Stimulated activated CD8-positive, alpha-beta memory T cell treated with anti-CD3 and anti-CD28 coated beads, Interleukin-7, amount 100 ng/mL, for 48 hours (primary cell): Measurements from ENCODE around the gene MKKS.

Experiments used
- DNase-seq, 2 donors: peaks; one replicate each; pipeline ENCODE4 v3.0.0-alpha.2; 2020; ENCODE audit warnings: low read depth in 1 of 2; ENCODE audit errors: extremely low read depth in 1 of 2

The MKKS gene

DNA sequence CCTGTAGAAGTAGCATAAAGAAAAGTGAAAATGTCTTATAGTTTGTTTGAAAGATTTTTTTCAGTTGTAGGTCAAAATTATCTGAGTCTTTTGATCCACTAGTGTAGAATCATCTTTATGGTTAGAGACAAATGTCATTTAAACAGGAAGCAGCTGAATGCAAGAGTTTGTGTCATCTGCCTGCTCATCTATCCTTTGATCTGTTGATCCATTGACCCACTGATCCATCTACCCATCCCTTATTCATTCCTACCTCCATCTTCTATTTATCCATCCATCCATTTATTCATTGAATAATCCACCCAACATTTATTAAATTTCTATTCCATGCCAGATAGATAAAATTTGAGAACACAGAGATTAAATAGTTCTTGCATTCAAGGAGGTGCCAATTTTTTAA is 62.6 kb downstream of the MKKS start:
- no peak for DNase-seq

DNA sequence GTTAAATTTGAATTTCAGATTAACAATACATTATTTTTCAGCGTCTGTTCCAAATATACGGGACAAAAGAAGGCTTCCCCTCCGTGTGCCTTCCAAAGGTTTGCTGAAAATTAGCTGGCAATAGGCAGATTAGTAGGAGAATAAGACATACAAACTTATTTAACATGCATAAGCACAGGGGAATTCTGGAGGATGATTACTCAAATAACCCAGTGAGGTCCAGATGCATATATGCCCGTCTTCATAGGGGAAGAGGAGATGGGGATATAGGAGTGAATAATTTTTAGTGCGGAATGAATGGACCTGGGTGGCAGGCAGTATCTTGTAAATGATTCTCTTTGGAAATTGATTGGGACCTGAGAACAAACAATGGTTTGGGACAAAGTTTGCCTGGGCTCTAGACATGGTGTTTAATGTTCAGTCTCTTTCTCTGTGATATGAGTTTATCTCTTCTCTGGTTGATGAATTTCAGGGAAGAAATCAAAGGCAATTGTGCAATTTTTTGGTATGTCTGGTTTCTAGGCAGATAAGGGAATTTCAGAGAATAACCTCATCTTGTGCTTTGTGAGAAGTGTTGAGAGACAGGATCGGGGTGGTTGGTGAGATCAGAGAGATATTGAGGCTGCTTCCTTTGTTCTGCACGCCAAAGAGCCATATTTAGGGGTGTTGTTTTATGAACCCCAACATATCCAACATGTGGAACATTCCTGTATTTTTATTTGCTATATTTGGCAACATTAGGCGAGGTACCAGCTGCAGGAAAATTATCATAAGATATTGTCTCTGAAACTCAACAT is 63.7 kb downstream of the MKKS start:
- DNase-seq = no peak

DNA sequence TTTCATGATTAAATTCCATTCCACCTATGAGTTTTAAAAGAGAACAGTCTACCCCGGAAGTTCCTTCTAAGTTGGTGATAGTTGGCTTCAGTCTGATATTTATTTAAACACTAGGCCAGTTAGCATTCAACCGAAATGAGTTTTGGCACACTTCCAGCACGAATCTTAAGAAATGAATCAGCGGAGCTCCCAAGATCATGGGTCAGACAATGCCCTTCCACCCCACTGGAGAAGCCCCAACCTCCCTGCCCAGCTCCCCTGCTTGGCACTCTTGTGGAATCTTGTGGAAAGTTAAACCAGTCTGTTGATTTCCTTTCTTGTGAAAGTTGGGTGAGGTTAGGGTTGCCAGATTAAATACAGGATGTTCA is 64.3 kb downstream of the MKKS start:
- no peak for DNase-seq

DNA sequence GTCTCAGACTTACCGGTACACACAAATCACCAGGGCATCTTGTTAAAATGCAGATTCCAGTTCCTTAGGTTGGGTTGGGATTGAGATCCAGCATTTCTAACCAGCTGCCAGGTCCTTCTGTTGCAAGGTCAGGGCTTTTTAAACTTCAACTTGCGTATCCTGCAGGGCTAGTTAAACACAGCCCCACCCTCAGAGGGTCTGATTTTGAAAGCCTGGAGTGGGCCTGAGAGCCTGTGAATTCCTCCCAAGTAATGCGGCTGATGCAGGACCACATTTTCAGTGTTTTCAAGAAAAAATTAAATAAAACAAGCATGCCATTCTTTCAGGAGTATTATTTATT is 65.3 kb downstream of the MKKS start:
- DNase-seq = no peak

- no peak for DNase-seq
Measured at GRCh38 chr20:10367943-10368701, 65.9 kb downstream of the MKKS start.

- DNase-seq = no peak
Measured at GRCh38 chr20:10367693-10367942, 66.4 kb downstream of the MKKS start.

DNA sequence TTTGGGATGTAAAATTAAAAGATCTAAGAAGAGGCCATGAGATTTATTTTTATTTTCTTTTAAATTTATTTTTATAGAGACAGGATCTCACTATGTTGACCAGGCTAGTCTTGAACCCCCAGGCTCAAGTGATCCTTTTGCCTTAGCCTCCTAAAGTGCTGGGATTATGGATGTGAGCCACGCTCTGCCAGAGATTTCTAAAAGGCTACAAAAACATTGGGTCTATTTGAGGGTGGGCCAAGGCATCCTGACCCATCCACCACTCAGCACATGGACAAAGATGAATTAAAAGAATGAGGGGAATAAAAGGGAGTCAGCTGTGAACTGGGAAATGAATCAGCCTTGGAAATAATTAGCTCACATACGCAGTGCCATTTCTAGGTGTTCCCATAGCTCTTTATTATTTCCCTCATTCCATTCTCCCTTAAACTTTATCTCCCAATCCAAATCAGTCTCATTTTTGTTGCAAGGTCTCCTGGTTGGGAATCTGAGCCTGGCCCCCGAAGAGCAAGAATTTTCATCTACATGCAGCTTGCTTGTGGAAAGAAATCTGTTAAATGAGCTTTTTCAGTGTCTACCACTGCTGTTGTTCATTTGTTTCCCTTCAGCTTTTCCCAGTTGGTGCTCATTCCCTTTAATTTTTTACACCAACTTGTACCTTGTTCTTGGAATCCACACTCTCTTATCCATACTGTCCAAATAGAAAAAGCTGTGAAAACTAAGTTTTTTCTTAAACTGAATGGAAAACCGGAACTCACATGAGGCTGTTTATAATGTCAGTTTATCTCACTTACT is 66.9 kb downstream of the MKKS start:
- no peak for DNase-seq

DNA sequence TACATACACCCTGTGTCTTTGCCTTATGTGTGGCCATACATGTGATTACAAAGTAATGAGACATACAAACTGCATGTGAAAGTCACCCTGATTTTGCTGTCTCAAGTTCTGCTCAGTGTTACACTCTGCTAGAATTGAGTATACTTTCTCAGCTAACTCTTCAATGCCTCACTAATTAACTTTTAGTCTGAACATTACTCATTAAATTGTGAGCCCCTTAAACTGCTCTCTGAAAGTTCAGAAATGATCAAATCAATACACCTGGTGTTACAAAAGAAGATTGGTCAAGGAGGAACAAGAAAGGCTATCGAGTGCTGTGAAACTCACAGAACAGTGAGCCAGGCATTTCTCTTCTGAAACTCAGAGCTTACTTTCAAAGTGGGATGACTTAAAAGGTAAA is 71.3 kb downstream of the MKKS start:
- DNase-seq = no peak

DNA sequence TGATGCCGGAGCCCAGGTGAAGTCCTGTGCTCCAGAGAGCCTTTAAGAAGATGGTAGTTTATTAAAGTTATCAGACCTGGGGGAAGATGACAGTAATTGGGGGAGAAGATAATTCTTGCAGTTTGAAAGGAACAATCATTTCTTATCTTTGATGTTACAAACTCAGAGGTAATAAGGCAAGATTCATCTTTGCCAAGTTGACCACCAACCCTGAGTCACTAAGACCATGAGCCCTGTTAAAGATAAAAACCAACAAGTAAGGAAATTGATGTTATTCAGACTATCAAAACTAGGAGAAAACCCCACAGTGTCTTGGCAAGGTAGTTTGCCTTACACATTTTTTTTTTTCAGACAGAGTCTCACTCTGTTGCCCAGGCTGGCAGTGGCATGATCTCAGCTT is 73.1 kb downstream of the MKKS start:
- DNase-seq = no peak

GRCh38 chr20:10359621-10360040 is 74.4 kb downstream of the MKKS start:
- no peak for DNase-seq

DNA sequence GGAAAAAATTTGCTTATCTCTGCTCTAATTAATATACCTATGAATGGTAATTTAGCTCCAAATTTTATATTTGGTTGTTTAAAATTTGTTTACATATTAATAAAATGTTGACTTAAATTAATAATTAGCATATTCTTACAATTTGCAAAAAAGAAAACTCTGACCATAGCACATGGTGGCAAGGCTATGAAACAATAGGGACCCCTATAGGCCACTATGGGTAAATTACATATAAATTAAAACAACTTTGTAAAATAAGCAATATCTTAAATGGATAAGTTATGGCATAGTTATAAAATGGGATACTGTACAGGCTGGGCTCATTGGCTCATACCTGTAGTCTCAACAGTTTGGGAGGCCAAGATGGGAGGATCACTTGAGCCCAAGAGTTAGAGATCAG is 76.0 kb downstream of the MKKS start:
- DNase-seq = no peak

- DNase-seq = no peak
Measured at GRCh38 chr20:10357061-10357708, 76.8 kb downstream of the MKKS start.

DNA sequence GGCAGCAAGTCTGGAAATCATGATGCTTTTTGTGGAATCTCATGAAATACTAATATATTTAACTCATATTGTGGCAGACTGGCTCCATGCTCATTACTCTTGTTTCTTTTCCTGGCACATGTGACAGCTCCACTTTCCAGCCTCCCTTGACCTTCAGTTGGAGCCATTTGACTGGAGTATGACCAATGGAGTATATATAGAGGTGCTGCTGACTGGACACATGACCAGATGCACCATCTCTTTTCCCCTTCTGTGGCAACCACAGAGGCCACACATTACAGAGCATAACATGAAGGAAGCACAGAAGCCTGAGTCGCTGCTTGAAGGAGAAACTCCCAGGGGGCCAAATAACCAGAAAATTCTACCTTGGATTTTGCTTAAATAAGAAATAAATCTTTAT is 77.4 kb downstream of the MKKS start:
- DNase-seq = no peak

GRCh38 chr20:10352934-10353824 is 80.8 kb downstream of the MKKS start:
- DNase-seq = no peak
